DND-41 (cell line): Measurements from ENCODE around the gene DBNDD1.

Experiments used
- ATAC-seq: fragments of 200-7000 bp; cut with Tn5 transposase; 3 replicates; pipeline ENCODE4 v1.9.1; 2021; ENCODE audit warnings: low read depth; ENCODE audit not compliant: insufficient read depth
- DNase-seq: peaks from one replicate; pipeline ENCODE4 v3.0.0-alpha.2; 2020
- H2AFZ ChIP-seq: 2 replicates; pipeline ENCODE4 v1.6.0; 2012; ENCODE audit warnings: low read depth, low read length
- H3K27ac ChIP-seq: 2 replicates; pipeline ENCODE4 v1.5.1; 2012; ENCODE audit warnings: low read length, inconsistent platforms
- H3K27me3 ChIP-seq: fragments of 200-600 bp; sonication (generic); 2 replicates; pipeline ENCODE4 v1.6.0; 2012; ENCODE audit warnings: low read length, mild to moderate bottlenecking, inconsistent platforms; ENCODE audit not compliant: insufficient read depth, poor library complexity
- H3K36me3 ChIP-seq: 2 replicates; pipeline ENCODE4 v1.5.1; 2012; ENCODE audit warnings: low read length, inconsistent platforms; ENCODE audit not compliant: insufficient read depth
- H3K4me1 ChIP-seq: 2 replicates; pipeline ENCODE4 v1.5.1; 2012; ENCODE audit warnings: mild to moderate bottlenecking, low read length; ENCODE audit not compliant: insufficient read depth
- H3K4me2 ChIP-seq: 2 replicates; pipeline ENCODE4 v1.6.0; 2012; ENCODE audit warnings: mild to moderate bottlenecking, moderate library complexity, low read length, inconsistent platforms; ENCODE audit not compliant: insufficient read depth
- H3K4me3 ChIP-seq, 2 experiments: fragments of 200-600 bp in 1 of 2; shearing (Covaris generic) in 1 of 2; 2 replicates each; pipeline ENCODE4 v1.5.1; 2012 to 2016; ENCODE audit warnings: inconsistent platforms in 2 of 2, low read length in 2 of 2, mild to moderate bottlenecking in 2 of 2, low read depth in 1 of 2, moderate library complexity in 1 of 2
- H3K79me2 ChIP-seq: 2 replicates; pipeline ENCODE4 v1.6.0; 2012; ENCODE audit warnings: low read length, inconsistent platforms; ENCODE audit not compliant: insufficient read depth
- H3K9ac ChIP-seq: 2 replicates; pipeline ENCODE4 v1.6.0; 2012; ENCODE audit warnings: low read depth, mild to moderate bottlenecking, inconsistent platforms, low read length, moderate library complexity
- H3K9me3 ChIP-seq: 2 replicates; pipeline ENCODE4 v1.5.1; 2012; ENCODE audit warnings: low read length, moderate library complexity, mild to moderate bottlenecking, inconsistent platforms; ENCODE audit not compliant: insufficient read depth, severe bottlenecking
- H4K20me1 ChIP-seq: 2 replicates; pipeline ENCODE4 v1.6.0; 2012; ENCODE audit warnings: low read length; ENCODE audit not compliant: insufficient read depth
- EZH2 ChIP-seq: IDR thresholded peaks from 3 replicates; pipeline ENCODE4 v1.6.1; 2012; ENCODE audit warnings: borderline replicate concordance, low read depth, mild to moderate bottlenecking, moderate library complexity, low read length, inconsistent platforms; ENCODE audit not compliant: severe bottlenecking
- TF ChIP-seq, protein P1 (sequence below): IDR thresholded peaks from 2 replicates; pipeline ENCODE4 v1.5.1; 2012; ENCODE audit warnings: borderline replicate concordance, low read length, moderate library complexity, mild to moderate bottlenecking; ENCODE audit not compliant: poor library complexity, severe bottlenecking; ENCODE audit errors: extremely low read depth

The DBNDD1 gene

DNA sequence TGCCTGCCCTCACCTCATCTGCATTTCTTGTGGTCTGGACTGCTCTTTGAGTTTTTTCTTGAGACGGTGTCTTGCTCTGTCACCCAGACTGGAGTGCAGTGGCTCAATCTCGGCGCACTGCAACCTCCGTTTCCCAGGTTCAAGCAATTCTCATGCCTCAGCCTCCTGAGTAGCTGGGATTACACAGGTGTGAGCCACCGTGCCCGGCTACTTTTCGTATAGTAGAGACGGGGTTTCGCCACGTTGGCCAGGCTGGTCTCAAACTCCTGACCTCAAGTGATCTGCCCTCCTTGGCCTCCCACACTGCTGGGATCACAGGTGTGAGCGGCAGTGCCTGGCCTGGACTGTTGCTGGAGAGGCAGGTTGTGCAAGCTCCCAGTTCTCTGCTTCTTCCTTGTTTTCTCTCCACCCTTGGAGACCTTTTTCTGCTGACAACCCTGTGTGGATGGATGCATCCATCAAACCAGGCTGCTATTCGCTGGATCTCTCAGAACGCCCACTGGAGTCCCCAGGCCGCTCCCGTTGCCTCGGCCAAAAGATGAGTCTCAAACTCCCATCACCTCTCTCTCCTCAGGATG lies 22.7 kb upstream of the DBNDD1 start:
- Histone ChIP-seq H3K36me3 (peaks cover 15% of the 10 kb centered on the region), H3K27me3 (no peaks in the 10 kb centered on the region)
- no peak for ATAC-seq

DNA sequence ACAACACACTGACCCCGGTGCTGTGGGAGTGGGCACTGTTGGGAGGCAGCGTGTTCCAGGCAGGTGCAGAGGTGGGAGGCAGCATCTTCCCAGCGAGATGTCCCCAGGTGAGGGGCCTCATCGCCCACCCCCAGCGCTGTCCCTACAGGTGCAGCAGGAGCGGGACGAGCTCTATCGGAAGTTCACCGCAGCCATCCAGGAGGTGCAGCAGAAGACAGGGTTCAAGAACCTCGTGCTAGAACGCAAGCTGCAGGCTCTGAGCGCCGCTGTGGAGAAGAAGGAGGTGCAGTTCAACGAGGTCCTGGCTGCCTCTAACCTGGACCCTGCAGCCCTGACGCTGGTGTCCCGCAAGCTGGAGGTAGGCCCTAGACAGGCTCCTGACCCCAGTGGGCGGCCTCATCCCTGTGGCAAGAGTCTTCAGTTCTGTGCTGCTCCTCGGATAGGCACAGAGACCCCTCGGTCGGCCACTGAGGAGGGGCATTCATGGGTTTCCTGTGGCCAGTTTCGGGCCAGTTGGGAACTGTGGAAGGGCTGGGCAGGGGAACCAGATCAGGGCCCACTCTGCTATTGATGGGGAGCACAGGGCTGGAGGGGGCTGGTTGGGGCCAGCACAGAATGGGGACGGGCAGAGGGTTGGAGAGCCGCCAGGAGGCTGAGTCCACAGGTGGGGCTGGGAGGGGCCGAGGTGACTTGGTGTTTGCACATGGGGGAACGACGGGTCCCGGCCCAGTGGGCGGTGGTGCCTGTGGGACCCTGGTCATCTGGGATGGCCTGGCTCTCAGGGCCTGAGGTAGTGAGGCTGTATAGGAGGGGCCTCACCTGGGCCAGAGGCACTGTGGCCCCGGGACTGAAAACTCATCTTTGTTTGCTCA lies 21.1 kb upstream of the DBNDD1 start:
- Histone ChIP-seq H4K20me1 (peaks cover 4% of the 10 kb centered on the region; the same call in 1 of the 2 replicates), H3K27me3 (no peaks in the 10 kb centered on the region), H3K9me3 (no peaks in the 10 kb centered on the region), H3K27ac (no peak overlapping the region), H3K4me1 (no peaks in the 10 kb centered on the region), H2AFZ (no peak overlapping the region), H3K36me3 (peaks cover 15% of the 10 kb centered on the region), H3K79me2 (no peaks in the 10 kb centered on the region), H3K4me2 (no peak overlapping the region), H3K9ac (no peak overlapping the region), H3K4me3 (no peak overlapping the region)
- ATAC-seq (no peak), DNase-seq (no peak)
- TF ChIP-seq, protein P1, sequence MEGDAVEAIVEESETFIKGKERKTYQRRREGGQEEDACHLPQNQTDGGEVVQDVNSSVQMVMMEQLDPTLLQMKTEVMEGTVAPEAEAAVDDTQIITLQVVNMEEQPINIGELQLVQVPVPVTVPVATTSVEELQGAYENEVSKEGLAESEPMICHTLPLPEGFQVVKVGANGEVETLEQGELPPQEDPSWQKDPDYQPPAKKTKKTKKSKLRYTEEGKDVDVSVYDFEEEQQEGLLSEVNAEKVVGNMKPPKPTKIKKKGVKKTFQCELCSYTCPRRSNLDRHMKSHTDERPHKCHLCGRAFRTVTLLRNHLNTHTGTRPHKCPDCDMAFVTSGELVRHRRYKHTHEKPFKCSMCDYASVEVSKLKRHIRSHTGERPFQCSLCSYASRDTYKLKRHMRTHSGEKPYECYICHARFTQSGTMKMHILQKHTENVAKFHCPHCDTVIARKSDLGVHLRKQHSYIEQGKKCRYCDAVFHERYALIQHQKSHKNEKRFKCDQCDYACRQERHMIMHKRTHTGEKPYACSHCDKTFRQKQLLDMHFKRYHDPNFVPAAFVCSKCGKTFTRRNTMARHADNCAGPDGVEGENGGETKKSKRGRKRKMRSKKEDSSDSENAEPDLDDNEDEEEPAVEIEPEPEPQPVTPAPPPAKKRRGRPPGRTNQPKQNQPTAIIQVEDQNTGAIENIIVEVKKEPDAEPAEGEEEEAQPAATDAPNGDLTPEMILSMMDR: no peak
- TF ChIP-seq EZH2: no peak

More for the DNA sequence above, 22.7 kb upstream of the DBNDD1 start:
- no peaks in the 10 kb centered on the region for H3K4me1 ChIP-seq
- H3K4me3 ChIP-seq: no peak overlapping the region
- no peak overlapping the region for H2AFZ ChIP-seq
- TF ChIP-seq, protein P1: no peak
- TF ChIP-seq EZH2: no peak
- peaks cover 4% of the 10 kb centered on the region; the same call in 1 of the 2 replicates for H4K20me1 ChIP-seq
- no peak for DNase-seq
- no peaks in the 10 kb centered on the region for H3K79me2 ChIP-seq
- no peak overlapping the region for H3K27ac ChIP-seq
- H3K9ac ChIP-seq: no peak overlapping the region
- no peaks in the 10 kb centered on the region for H3K9me3 ChIP-seq
- no peak overlapping the region for H3K4me2 ChIP-seq

DNA sequence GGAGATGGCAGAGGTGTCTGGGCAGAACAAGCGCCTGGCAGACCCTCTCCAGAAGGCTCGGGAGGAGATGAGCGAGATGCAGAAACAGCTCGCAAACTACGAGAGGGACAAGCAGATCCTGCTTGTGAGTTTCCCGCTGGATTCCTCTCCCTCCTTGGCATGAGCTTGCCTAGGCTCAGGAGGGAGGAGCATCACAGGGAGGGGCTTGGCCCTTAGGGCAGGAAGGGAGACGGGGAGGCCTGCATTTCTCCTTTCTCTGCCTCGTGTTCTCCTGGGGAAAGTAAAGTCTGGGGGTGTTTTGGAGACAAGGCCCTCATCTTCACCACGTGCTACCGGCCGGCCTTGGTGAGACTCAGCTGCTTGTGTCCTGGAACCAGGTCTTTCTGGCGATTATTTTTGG lies 18.0 kb upstream of the DBNDD1 start:
- Histone ChIP-seq H3K9ac (no peak overlapping the region), H4K20me1 (peaks cover 17% of the 10 kb centered on the region), H3K4me2 (no peak overlapping the region), H3K4me1 (no peaks in the 10 kb centered on the region), H2AFZ (no peak overlapping the region), H3K79me2 (no peaks in the 10 kb centered on the region), H3K27ac (no peak overlapping the region), H3K9me3 (no peaks in the 10 kb centered on the region), H3K4me3 (no peak overlapping the region), H3K36me3 (peaks cover 10% of the 10 kb centered on the region), H3K27me3 (no peaks in the 10 kb centered on the region)
- no peak for DNase-seq
- no peak for TF ChIP-seq EZH2
- TF ChIP-seq, protein P1: no peak
- no peak for ATAC-seq
